Measurements from ENCODE around the gene TOR1B.
A peak's percentile ranks its signal among the peaks of the same experiment; 100 is the strongest.
"Not testable (repeated sequence)": the region's sequence is repeated elsewhere in the genome, so short reads cannot be mapped to it uniquely, and the experiment has no call there.

DNA sequence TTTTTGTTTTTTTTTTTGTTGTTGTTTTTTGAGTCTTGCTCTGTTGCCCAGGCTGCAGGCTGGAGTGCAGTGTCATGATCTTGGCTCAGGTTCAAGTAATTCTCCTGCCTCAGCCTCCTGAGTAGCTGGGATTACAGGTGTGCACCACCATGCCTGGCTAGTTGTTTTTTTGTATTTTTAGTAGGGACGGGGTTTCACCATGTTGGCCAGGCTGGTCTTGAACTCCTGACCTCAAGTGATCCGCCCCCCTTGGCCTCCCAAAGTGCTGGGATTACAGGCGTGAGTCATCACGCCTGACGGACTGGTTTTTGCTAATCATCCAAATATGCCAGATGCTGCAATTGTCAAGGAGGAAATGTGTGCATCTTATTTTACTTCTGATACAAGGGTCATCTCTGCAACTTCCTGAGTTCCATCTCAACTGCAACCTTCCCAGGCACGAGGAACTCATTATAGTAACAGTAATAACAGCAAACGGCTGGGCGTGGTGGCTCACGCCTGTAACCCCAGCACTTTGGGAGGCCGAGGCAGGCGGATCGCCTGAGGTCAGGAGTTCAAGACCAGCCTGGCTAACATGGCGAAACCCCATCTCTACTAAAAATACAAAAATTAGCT is 40.5 kb upstream of the TOR1B start:
- TF ChIP-seq, protein P1, sequence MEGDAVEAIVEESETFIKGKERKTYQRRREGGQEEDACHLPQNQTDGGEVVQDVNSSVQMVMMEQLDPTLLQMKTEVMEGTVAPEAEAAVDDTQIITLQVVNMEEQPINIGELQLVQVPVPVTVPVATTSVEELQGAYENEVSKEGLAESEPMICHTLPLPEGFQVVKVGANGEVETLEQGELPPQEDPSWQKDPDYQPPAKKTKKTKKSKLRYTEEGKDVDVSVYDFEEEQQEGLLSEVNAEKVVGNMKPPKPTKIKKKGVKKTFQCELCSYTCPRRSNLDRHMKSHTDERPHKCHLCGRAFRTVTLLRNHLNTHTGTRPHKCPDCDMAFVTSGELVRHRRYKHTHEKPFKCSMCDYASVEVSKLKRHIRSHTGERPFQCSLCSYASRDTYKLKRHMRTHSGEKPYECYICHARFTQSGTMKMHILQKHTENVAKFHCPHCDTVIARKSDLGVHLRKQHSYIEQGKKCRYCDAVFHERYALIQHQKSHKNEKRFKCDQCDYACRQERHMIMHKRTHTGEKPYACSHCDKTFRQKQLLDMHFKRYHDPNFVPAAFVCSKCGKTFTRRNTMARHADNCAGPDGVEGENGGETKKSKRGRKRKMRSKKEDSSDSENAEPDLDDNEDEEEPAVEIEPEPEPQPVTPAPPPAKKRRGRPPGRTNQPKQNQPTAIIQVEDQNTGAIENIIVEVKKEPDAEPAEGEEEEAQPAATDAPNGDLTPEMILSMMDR (IDR thresholded peaks at IDR 0.05), result not testable (repeated sequence)
- TF ChIP-seq POLR2A (IDR thresholded peaks at IDR 0.05), result not testable (repeated sequence)
- peak in 1 of 2 donors; percentile 55 for TF ChIP-seq EP300 (IDR thresholded peaks at IDR 0.05)

All from tibial nerve (tissue), 4 donors.